HEK293 (cell line): ENCODE measurements around the gene CD79A.

Experiments used
- CTCF ChIA-PET: fragments of 350-600 bp; formaldehyde crosslinking; extraction: SDS; loops from one replicate; lab custom pipeline; 2021; ENCODE audit warnings: antibody characterized with exemption; lab: Yijun Ruan, JAX
- POLR2A ChIA-PET: fragments of 300-600 bp; formaldehyde crosslinking; extraction: SDS; loops from one replicate; lab custom pipeline; 2020; ENCODE audit warnings: antibody characterized with exemption, inconsistent platforms; lab: Yijun Ruan, JAX
- H3K27ac ChIP-seq: fragments of 200-500 bp; sonication (Bioruptor generic); 2 replicates; pipeline ENCODE4 v1.5.1; 2014; ENCODE audit warnings: low read depth, low read length, control low read depth, inconsistent platforms; ENCODE audit errors: extremely low read depth
- H3K36me3 ChIP-seq, 2 experiments: fragments of 200-500 bp in 1 of 2; sonication (Bioruptor generic) in 1 of 2; 1 replicate in 1 of 2; 2 replicates in 1 of 2; pipeline ENCODE4 v1.5.1; 2014 to 2017; ENCODE audit warnings: inconsistent platforms in 2 of 2, low read length in 2 of 2; ENCODE audit not compliant: control insufficient read depth in 2 of 2, insufficient read depth in 1 of 2
- H3K4me1 ChIP-seq: fragments of 200-500 bp; sonication (Bioruptor generic); 2 replicates; pipeline ENCODE4 v1.5.1; 2014; ENCODE audit warnings: mild to moderate bottlenecking, low read length, inconsistent platforms; ENCODE audit not compliant: control insufficient read depth, insufficient read depth
- H3K4me3 ChIP-seq: 2 replicates; pipeline ENCODE4 v1.5.1; 2011; ENCODE audit warnings: low read depth, mild to moderate bottlenecking, control low read depth, low read length, moderate library complexity
- H3K9me3 ChIP-seq: fragments of 200-500 bp; sonication (Bioruptor generic); 2 replicates; pipeline ENCODE4 v1.5.1; 2014; ENCODE audit warnings: low read depth, low read length, inconsistent platforms; ENCODE audit not compliant: control insufficient read depth, insufficient read depth
- CTCF ChIP-seq: fragments of 450-650 bp; formaldehyde crosslinking; IDR thresholded peaks from 2 replicates; pipeline ENCODE4 v1.5.1; 2016; ENCODE audit warnings: missing biosample characterization, missing genetic modification characterization
- GLIS1 ChIP-seq: fragments of 450-650 bp; formaldehyde crosslinking; IDR thresholded peaks from 2 replicates; pipeline ENCODE4 v1.5.1; 2016; ENCODE audit warnings: missing biosample characterization, missing genetic modification characterization
- PATZ1 ChIP-seq: fragments of 450-650 bp; formaldehyde crosslinking; IDR thresholded peaks from 2 replicates; pipeline ENCODE4 v1.5.1; 2016; ENCODE audit warnings: missing biosample characterization, missing genetic modification characterization
- PRDM2 ChIP-seq: fragments of 450-650 bp; formaldehyde crosslinking; IDR thresholded peaks from 2 replicates; pipeline ENCODE4 v1.5.1; 2016; ENCODE audit warnings: missing biosample characterization, missing genetic modification characterization, borderline replicate concordance
- REPIN1 ChIP-seq: fragments of 450-650 bp; formaldehyde crosslinking; IDR thresholded peaks from 2 replicates; pipeline ENCODE4 v1.5.1; 2017; ENCODE audit warnings: missing biosample characterization, missing genetic modification characterization, low read depth
- SP7 ChIP-seq: fragments of 450-650 bp; formaldehyde crosslinking; IDR thresholded peaks from 2 replicates; pipeline ENCODE4 v1.5.1; 2016; ENCODE audit warnings: missing biosample characterization, missing genetic modification characterization
- ZBTB10 ChIP-seq: fragments of 450-650 bp; formaldehyde crosslinking; IDR thresholded peaks from 2 replicates; pipeline ENCODE4 v1.5.1; 2016; ENCODE audit warnings: missing biosample characterization, missing genetic modification characterization
- ZBTB17 ChIP-seq: fragments of 450-650 bp; formaldehyde crosslinking; IDR thresholded peaks from 2 replicates; pipeline ENCODE4 v1.5.1; 2016; ENCODE audit warnings: missing biosample characterization, missing genetic modification characterization
- ZBTB48 ChIP-seq: fragments of 450-650 bp; formaldehyde crosslinking; IDR thresholded peaks from 2 replicates; pipeline ENCODE4 v1.5.1; 2016; ENCODE audit warnings: missing biosample characterization, missing genetic modification characterization
- ZIC2 ChIP-seq: fragments of 450-650 bp; formaldehyde crosslinking; IDR thresholded peaks from 2 replicates; pipeline ENCODE4 v1.5.1; 2016; ENCODE audit warnings: missing biosample characterization, missing genetic modification characterization
- ZNF169 ChIP-seq: fragments of 450-650 bp; formaldehyde crosslinking; IDR thresholded peaks from 2 replicates; pipeline ENCODE4 v1.5.1; 2016; ENCODE audit warnings: missing biosample characterization, missing genetic modification characterization
- ZNF184 ChIP-seq: fragments of 450-650 bp; IDR thresholded peaks from 2 replicates; pipeline ENCODE4 v1.5.1; 2018; ENCODE audit warnings: missing biosample characterization, mild to moderate bottlenecking, missing genetic modification characterization
- ZNF211 ChIP-seq: fragments of 450-650 bp; formaldehyde crosslinking; IDR thresholded peaks from 2 replicates; pipeline ENCODE4 v1.5.1; 2016; ENCODE audit warnings: low read depth, missing biosample characterization, missing genetic modification characterization
- ZNF341 ChIP-seq: fragments of 450-650 bp; formaldehyde crosslinking; IDR thresholded peaks from 2 replicates; pipeline ENCODE4; 2016; ENCODE audit warnings: low read depth, missing biosample characterization, missing genetic modification characterization
- ZNF548 ChIP-seq: fragments of 450-650 bp; formaldehyde crosslinking; IDR thresholded peaks from 2 replicates; pipeline ENCODE4 v1.5.1; 2016; ENCODE audit warnings: missing biosample characterization, missing genetic modification characterization
- ZNF830 ChIP-seq: fragments of 450-650 bp; IDR thresholded peaks from 2 replicates; pipeline ENCODE4 v1.5.0; 2018; ENCODE audit warnings: missing biosample characterization, missing genetic modification characterization, low read depth, mild to moderate bottlenecking, moderate library complexity
- ZSCAN4 ChIP-seq: fragments of 450-650 bp; formaldehyde crosslinking; IDR thresholded peaks from 2 replicates; pipeline ENCODE4 v1.5.1; 2017; ENCODE audit warnings: missing biosample characterization, missing genetic modification characterization
- ZXDB ChIP-seq: fragments of 450-650 bp; formaldehyde crosslinking; IDR thresholded peaks from 2 replicates; pipeline ENCODE4 v1.5.1; 2016; ENCODE audit warnings: missing biosample characterization, missing genetic modification characterization

Gene CD79A

GRCh38 chr19:41910240-41910991 is 33.3 kb downstream of the CD79A start (continued):
- TF ChIP-seq PRDM2 (tag by site-specific recombination), result no peak
- no peak for TF ChIP-seq ZSCAN4 (tag by site-specific recombination)
- TF ChIP-seq REPIN1, result no peak
- TF ChIP-seq ZNF341 (tag by site-specific recombination), result peak; percentile 22; the same call in 1 of the 2 replicates
- TF ChIP-seq GLIS1 (tag by site-specific recombination), result peak; percentile 26; the same call in 1 of the 2 replicates
- 0 out of 2 replicates have a peak, but pooled peaks have one; percentile 51 for TF ChIP-seq ZBTB48 (tag by site-specific recombination)

- Histone ChIP-seq H3K4me1 (no peaks in the 10 kb centered on the region), H3K9me3 (no peaks in the 10 kb centered on the region), H3K4me3 (no peak overlapping the region), H3K36me3 (peaks cover 4 to 10% of the 10 kb centered on the region in 2 experiments), H3K27ac (no peak overlapping the region)
- CTCF ChIA-PET, result interaction anchor here (0.6 to 1.0 kb wide), 4 partner anchors 23 to 121 kb away, joined by 3 to 4 read pairs (median 3); no protein-coding TSS in a partner anchor
- POLR2A ChIA-PET, result interaction anchor here (0.8 to 1.4 kb wide), 3 partner anchors 27 to 52 kb away, joined by 3 to 6 read pairs (median 3); no protein-coding TSS in a partner anchor
- TF ChIP-seq CTCF (tag by site-specific recombination) (no peak), ZNF548 (tag by site-specific recombination) (no peak), ZNF169 (tag by site-specific recombination) (no peak), ZNF830 (tag by site-specific recombination) (no peak), ZXDB (tag by site-specific recombination) (no peak), ZBTB17 (0 out of 2 replicates have a peak, but pooled peaks have one; percentile 32), ZNF211 (no peak), ZIC2 (no peak), ZNF184 (tag by site-specific recombination) (no peak), ZBTB10 (0 out of 2 replicates have a peak, but pooled peaks have one; percentile 20), SP7 (tag by site-specific recombination) (no peak), PATZ1 (tag by site-specific recombination) (peak; percentile 8; the same call in 1 of the 2 replicates)
Measured at GRCh38 chr19:41910992-41911888, 34.2 kb downstream of the CD79A start.
